NT2/D1 (cell line): Measurements from ENCODE around the gene DDX23.

Source experiments
- DNase-seq: peaks from one replicate; pipeline ENCODE4 v3.0.0-alpha.2; 2011; ENCODE audit warnings: low read depth, low spot score
- H3K27me3 ChIP-seq: 2 replicates; pipeline ENCODE4 v1.6.0; 2011; ENCODE audit warnings: mild to moderate bottlenecking; ENCODE audit not compliant: insufficient read length, insufficient read depth
- H3K36me3 ChIP-seq: 2 replicates; pipeline ENCODE4 v1.6.1; 2011; ENCODE audit warnings: mild to moderate bottlenecking, low read length, mixed read lengths; ENCODE audit not compliant: insufficient read depth, insufficient read length
- H3K4me1 ChIP-seq: 2 replicates; pipeline ENCODE4 v1.5.1; 2011; ENCODE audit not compliant: insufficient read depth, insufficient read length
- H3K4me3 ChIP-seq: 2 replicates; pipeline ENCODE4 v1.5.1; 2011; ENCODE audit warnings: low read depth; ENCODE audit not compliant: insufficient read length
- H3K9ac ChIP-seq: 2 replicates; pipeline ENCODE4 v1.6.0; 2011; ENCODE audit warnings: low read depth; ENCODE audit not compliant: insufficient read length
- H3K9me3 ChIP-seq: 2 replicates; pipeline ENCODE4 v1.5.1; 2011; ENCODE audit warnings: mild to moderate bottlenecking, low read length; ENCODE audit not compliant: insufficient read depth
- SUZ12 ChIP-seq: IDR thresholded peaks from 2 replicates; pipeline ENCODE4 v1.6.1; 2011; ENCODE audit not compliant: insufficient read length, insufficient read depth; ENCODE audit errors: extremely low read depth
- YY1 ChIP-seq: IDR thresholded peaks from 2 replicates; pipeline ENCODE4 v1.6.1; 2011; ENCODE audit not compliant: insufficient read length, insufficient read depth
- ZNF274 ChIP-seq: IDR thresholded peaks from 2 replicates; pipeline ENCODE4 v1.6.1; 2011; ENCODE audit warnings: mild to moderate bottlenecking, low read depth, low read length

Gene DDX23

GRCh38 chr12:48789858-48790326 lies 62.1 kb downstream of the DDX23 start:
- peak overlapping the region; percentile 12 for H3K9ac ChIP-seq
- DNase-seq, result no peak
- H3K27me3 ChIP-seq, result no peaks in the 10 kb centered on the region
- peak overlapping the region; percentile 86 for H3K4me3 ChIP-seq
- no peaks in the 10 kb centered on the region for H3K36me3 ChIP-seq
- no peaks in the 10 kb centered on the region for H3K9me3 ChIP-seq
- H3K4me1 ChIP-seq, result peaks cover 11% of the 10 kb centered on the region
- no peak for TF ChIP-seq ZNF274
- no peak for TF ChIP-seq SUZ12
- no peak for TF ChIP-seq YY1

- TF ChIP-seq YY1 (no peak), ZNF274 (no peak), SUZ12 (no peak)
- Histone ChIP-seq H3K4me3 (peak within 1 kb of the TSS; percentile 86), H3K36me3 (no peaks in the 10 kb centered on the region), H3K9me3 (no peaks in the 10 kb centered on the region), H3K9ac (peak within 1 kb of the TSS; percentile 95), H3K27me3 (no peaks in the 10 kb centered on the region), H3K4me1 (peaks cover 11% of the 10 kb centered on the region)
- peak; percentile 74 for DNase-seq
Measured at GRCh38 chr12:48788854-48789775, 62.8 kb downstream of the DDX23 start, which contains the start of gene ADCY6. Gene ADCY6, minus strand, starts transcription at chr12:48789089. Its CDS starts 5,655 bp downstream, at chr12:48783434.

DNA sequence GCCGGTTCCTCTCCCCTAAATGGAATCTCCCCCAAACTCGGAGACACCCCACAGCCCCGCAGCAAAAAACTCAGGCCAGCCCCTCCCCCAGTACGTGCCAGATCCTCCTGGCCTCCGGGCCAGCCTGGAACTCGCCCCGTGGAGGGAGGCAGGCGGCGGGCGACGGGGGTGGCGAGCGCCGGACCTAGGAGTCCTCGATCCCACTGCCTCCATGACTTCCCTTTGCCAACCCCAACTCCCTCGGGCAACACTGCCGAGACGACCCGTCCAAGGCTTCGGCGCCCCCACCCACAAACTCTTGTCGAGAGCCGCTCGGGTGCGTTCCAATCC lies 63.5 kb downstream of the DDX23 start:
- no peak for TF ChIP-seq YY1
- TF ChIP-seq SUZ12, result no peak
- TF ChIP-seq ZNF274, result no peak
- Histone ChIP-seq H3K36me3 (no peaks in the 10 kb centered on the region), H3K4me3 (peak overlapping the region; percentile 86), H3K9me3 (no peaks in the 10 kb centered on the region), H3K4me1 (peaks cover 11% of the 10 kb centered on the region), H3K9ac (peak overlapping the region; percentile 95), H3K27me3 (no peaks in the 10 kb centered on the region)
- DNase-seq, result no peak

DNA sequence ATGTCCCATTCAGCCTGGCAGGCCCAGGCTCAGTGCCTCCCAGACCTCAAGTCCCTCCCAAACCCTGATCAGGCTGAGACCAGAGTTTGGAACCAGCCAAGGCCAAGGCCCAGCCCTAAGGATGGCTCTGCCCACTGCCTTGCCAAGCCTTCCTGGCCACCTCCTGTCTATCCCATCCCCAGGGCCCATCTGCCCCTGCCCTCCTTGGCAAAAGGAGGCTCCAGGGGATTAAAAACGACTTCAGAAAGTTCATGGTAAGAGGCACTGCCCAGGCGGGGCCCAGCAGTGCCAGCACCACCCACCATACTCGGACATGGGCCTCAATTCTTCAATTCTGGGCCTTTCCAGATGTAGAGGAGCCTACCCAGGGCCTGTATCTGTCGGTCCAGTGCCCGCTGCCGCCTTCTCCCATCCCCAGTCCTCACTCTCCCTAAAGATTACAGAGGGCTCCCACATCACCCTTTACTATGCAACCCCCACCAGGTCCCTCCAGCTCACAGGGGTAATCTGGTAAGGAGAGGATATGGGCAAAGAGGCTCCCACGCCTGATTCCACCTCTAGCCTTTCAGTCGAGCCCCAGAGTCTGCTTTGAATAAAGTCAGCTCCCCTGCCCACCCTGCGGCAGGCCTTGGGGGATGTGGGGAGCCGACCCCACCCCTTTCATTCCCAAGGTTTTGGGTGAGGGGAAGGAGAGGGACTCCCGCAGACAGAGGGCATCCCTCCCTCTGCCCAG lies 64.0 kb downstream of the DDX23 start:
- Histone ChIP-seq H3K36me3 (peaks cover 3% of the 10 kb centered on the region), H3K4me3 (peak overlapping the region; percentile 86), H3K27me3 (no peaks in the 10 kb centered on the region), H3K9ac (peak overlapping the region; percentile 95), H3K9me3 (no peaks in the 10 kb centered on the region), H3K4me1 (peaks cover 11% of the 10 kb centered on the region)
- DNase-seq, result no peak
- TF ChIP-seq YY1 (no peak), SUZ12 (no peak), ZNF274 (no peak)

GRCh38 chr12:48786591-48787544 lies 65.1 kb downstream of the DDX23 start:
- no peak for DNase-seq
- TF ChIP-seq YY1 (no peak), SUZ12 (no peak), ZNF274 (no peak)
- no peak overlapping the region for H3K9ac ChIP-seq
- H3K4me1 ChIP-seq, result peaks cover 15% of the 10 kb centered on the region
- H3K9me3 ChIP-seq, result no peaks in the 10 kb centered on the region
- no peaks in the 10 kb centered on the region for H3K27me3 ChIP-seq
- peaks cover 12% of the 10 kb centered on the region for H3K36me3 ChIP-seq
- no peak overlapping the region for H3K4me3 ChIP-seq

- no peak for DNase-seq
- Histone ChIP-seq H3K27me3 (no peaks in the 10 kb centered on the region), H3K36me3 (peaks cover 20% of the 10 kb centered on the region), H3K9ac (no peak overlapping the region), H3K4me3 (no peak overlapping the region), H3K4me1 (peaks cover 20% of the 10 kb centered on the region), H3K9me3 (no peaks in the 10 kb centered on the region)
- TF ChIP-seq ZNF274 (no peak), YY1 (no peak), SUZ12 (no peak)
Measured at GRCh38 chr12:48783432-48783831, 68.5 kb downstream of the DDX23 start.
